OCI-LY3 (cell line): ENCODE data around the gene CASS4.

ENCODE experiments used
- CTCF ChIP-seq: fragments of 200-600, 300-600 bp; sonication (generic); IDR thresholded peaks from 2 replicates; pipeline ENCODE4 v1.5.1; 2014; ENCODE audit warnings: antibody characterized with exemption, low read length, low read depth
- EZH2phosphoT487 ChIP-seq: fragments of 200-600 bp; shearing (Covaris generic); IDR thresholded peaks from 2 replicates; pipeline ENCODE4 v1.6.1; 2018; ENCODE audit warnings: antibody characterized with exemption, mixed run types, low read depth

DNA sequence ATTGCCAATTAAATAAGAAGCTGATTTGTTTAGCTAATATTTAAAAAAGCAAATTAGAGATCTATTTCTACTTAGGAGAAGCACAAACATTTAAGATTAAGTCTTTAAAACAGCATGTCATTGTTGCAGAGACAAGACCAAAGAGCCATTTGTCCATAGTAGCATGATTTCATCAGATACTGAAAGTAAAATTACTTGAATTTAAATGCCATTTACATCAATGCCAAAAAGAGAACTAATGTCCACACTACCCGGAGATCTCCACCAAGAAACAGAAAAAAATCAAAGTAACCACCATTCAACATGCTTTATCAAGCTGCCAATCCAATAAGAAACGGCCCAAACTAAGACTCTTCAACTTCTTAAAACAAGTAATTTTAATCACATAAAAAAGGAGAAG is 35.7 kb upstream of the CASS4 start:
- TF ChIP-seq CTCF (no peak), EZH2phosphoT487 (no peak)
